Thyroid gland (tissue), 4 donors: ENCODE results near the gene DEFB131B.
"Not testable (repeated sequence)": the region's sequence is repeated elsewhere in the genome, so short reads cannot be mapped to it uniquely, and the experiment has no call there.

Source experiments
- CTCF ChIP-seq, 6 experiments: fragments of 200-600 bp in 3 of 6; fragments of 450-650 bp in 3 of 6; sonication (generic) in 3 of 6; IDR thresholded peaks; one replicate each; pipeline ENCODE4 v1.5.1; 2016 to 2019; ENCODE audit warnings: antibody characterized with exemption in 6 of 6, mild to moderate bottlenecking in 2 of 6, inconsistent platforms in 1 of 6, moderate library complexity in 1 of 6
- POLR2A ChIP-seq, 2 donors: fragments of 450-650 bp; IDR thresholded peaks; one replicate each; pipeline ENCODE4 v1.6.1; 2017; ENCODE audit warnings: antibody characterized with exemption in 2 of 2, mild to moderate bottlenecking in 2 of 2, moderate library complexity in 1 of 2

GRCh38 chr11:71878059-71878458 is at the start of gene DEFB131B:
- not testable (repeated sequence) for TF ChIP-seq CTCF, POLR2A (IDR thresholded peaks at IDR 0.05)
